GM20000 (cell line): ENCODE data around the gene R3HDM2.

Experiments used
- DNase-seq: peaks from one replicate; pipeline ENCODE4 v3.0.0; 2012; ENCODE audit warnings: low spot score
- TF ChIP-seq, protein P1 (sequence below): IDR thresholded peaks from 2 replicates; pipeline ENCODE4 v1.5.1; 2012; ENCODE audit warnings: mild to moderate bottlenecking, control low read depth; ENCODE audit errors: extremely low read depth, missing control alignments

Gene R3HDM2

DNA sequence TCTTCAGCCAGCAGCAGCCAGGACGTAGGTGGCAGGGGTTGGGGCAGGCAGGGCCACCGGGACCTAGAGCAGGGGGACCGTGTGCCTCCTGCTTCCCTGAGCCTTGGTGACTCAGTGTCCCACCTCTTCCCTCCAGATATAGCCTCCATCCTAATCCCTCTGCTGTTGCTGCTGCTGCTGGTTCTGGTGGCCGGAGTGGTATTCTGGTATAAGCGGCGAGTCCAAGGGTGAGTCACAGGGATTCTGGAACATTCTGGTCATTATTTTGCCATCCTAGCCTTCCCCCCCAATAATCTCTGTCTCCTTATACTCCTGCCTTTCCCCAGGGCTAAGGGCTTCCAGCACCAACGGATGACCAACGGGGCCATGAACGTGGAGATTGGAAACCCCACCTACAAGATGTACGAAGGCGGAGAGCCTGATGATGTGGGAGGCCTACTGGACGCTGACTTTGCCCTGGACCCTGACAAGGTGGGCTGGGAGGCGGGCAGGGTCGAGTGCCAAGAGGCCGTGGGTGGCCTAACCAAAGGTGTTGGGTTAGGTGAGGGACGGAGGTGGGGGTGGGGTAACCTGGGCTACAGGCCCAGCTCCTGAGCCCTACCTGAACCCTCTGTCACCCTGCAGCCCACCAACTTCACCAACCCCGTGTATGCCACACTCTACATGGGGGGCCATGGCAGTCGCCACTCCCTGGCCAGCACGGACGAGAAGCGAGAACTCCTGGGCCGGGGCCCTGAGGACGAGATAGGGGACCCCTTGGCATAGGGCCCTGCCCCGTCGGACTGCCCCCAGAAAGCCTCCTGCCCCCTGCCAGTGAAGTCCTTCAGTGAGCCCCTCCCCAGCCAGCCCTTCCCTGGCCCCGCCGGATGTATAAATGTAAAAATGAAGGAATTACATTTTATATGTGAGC is 218.8 kb downstream of the R3HDM2 start:
- no peak for DNase-seq
- TF ChIP-seq, protein P1, sequence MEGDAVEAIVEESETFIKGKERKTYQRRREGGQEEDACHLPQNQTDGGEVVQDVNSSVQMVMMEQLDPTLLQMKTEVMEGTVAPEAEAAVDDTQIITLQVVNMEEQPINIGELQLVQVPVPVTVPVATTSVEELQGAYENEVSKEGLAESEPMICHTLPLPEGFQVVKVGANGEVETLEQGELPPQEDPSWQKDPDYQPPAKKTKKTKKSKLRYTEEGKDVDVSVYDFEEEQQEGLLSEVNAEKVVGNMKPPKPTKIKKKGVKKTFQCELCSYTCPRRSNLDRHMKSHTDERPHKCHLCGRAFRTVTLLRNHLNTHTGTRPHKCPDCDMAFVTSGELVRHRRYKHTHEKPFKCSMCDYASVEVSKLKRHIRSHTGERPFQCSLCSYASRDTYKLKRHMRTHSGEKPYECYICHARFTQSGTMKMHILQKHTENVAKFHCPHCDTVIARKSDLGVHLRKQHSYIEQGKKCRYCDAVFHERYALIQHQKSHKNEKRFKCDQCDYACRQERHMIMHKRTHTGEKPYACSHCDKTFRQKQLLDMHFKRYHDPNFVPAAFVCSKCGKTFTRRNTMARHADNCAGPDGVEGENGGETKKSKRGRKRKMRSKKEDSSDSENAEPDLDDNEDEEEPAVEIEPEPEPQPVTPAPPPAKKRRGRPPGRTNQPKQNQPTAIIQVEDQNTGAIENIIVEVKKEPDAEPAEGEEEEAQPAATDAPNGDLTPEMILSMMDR, result no peak

DNA sequence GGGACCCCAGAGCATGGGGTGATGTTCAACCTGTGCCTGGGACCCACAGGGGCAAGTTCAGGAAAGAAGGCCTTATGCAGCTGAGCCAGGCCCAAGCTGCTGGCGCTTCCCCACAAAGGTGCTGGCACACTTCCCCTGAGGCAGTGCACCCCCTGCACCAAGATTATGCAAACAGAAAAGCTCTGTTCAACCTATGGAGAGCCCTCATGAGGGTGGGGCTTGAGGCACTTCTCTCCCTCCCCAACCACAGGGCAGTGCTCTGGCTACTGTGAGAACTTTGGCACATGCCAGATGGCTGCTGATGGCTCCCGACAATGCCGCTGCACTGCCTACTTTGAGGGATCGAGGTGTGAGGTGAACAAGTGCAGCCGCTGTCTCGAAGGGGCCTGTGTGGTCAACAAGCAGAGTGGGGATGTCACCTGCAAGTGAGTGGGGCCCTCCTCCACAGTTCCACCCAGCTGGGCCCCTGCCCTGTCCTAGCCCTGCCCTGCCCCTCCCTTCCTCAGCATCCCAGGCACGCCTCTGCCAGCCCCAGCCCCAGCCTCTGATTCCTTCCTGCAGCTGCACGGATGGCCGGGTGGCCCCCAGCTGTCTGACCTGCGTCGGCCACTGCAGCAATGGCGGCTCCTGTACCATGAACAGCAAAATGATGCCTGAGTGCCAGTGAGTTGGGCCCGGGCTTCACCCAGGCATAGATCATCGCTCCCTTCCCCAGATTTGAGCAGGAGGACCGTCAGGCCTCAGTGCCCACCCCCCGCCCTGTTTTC is 219.7 kb downstream of the R3HDM2 start:
- no peak for DNase-seq
- TF ChIP-seq, protein P1, result no peak

DNA sequence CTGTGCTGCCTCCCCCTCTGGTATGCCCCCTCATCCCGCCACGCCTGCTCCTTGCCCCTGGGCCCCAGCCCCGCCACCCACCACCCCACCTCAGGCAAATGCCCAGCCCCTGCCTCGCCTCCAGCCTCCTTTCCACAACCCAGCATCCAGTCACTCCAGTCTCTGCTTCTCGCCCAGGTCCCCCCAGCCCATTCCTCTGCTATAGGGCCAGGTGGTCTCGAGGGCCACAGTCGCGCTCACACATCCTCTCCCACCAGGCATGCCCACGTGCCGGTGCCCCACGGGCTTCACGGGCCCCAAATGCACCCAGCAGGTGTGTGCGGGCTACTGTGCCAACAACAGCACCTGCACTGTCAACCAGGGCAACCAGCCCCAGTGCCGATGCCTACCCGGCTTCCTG is 220.4 kb downstream of the R3HDM2 start:
- TF ChIP-seq, protein P1, result no peak
- DNase-seq, result no peak

DNA sequence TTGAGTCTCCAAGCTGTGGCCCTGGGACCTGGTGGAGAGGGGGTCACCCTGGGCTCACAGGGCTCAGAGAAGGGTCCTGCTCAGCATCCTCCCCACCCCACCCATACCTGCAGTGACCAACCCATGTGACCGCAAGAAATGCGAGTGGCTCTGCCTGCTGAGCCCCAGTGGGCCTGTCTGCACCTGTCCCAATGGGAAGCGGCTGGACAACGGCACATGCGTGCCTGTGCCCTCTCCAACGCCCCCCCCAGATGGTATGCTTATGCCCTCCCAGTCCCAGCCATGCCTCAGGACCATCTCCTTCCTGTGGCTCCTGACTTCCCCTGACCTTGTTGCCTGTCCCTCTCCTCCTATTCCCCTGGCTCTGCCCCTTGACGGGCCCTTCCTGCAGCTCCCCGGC is 220.9 kb downstream of the R3HDM2 start:
- TF ChIP-seq, protein P1, result no peak
- DNase-seq, result no peak

DNA sequence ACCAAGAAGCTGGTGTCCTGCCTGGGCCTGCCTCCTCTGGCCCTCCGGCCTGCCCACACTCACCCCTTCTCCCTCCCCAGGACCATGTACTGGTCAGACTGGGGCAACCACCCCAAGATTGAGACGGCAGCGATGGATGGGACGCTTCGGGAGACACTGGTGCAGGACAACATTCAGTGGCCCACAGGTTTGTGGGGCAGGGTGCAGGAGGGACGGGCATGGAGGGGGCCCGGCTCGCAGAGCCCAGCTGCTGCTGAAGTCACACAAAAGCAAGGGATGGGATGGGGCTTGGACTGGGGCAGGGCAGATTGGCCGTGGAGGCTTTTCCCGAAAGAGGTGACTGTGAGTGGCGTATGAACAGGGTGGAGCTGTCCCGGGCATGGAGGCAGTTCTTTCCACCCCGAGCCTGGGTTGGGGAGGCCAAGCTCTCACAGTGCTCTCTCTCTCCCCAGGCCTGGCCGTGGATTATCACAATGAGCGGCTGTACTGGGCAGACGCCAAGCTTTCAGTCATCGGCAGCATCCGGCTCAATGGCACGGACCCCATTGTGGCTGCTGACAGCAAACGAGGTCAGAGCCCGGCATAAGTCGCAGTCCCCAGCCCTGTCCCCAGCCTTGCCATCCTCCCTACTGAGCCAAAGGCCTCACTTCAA is 222.1 kb downstream of the R3HDM2 start:
- DNase-seq, result no peak
- TF ChIP-seq, protein P1, result no peak

DNA sequence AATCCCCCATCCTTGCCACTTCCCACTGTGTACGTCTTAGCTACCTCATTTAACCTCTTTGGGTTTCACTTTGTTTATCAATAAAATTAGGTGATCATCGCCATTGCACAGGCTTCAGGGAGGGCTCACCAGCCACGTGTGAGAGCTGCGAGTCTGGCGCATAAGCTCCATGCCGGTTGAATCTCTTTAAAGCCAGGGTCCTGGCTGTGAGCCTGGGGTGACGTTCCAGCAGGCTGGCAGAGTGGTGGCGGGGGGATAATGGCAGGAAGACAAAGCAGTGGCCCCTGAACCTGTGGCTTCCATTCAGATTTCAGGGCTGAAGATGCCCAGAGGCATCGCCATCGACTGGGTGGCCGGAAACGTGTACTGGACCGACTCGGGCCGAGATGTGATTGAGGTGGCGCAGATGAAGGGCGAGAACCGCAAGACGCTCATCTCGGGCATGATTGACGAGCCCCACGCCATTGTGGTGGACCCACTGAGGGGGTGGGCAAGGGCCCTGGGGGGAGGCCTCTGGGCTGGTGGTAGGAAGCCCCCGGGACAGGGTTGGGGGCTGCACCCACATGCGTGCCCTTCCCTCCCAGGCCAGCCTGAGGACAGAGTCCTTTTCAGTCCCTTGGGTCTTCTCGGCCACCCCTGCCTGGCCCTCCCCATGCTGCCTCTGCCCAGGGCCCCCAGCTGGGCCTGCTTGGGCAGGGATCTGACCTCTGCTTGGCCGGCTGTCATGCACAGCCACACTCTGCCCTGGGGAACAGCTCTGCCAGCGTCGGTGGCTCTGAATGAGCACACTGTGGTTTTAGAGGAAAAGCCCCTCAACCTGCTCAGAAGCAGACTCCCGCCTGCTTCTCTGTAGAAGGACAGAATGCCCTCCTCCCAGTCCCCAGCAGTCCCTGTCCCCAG is 222.9 kb downstream of the R3HDM2 start:
- DNase-seq, result no peak
- TF ChIP-seq, protein P1, result no peak
